NCI-H748 (cell line): ENCODE data around the gene SLC13A3.
A peak's percentile ranks its signal among the peaks of the same experiment; 100 is the strongest.
"Not testable (repeated sequence)": the region's sequence is repeated elsewhere in the genome, so short reads cannot be mapped to it uniquely, and the experiment has no call there.

Experiments
- DNase-seq: peaks from one replicate; lab custom pipeline; 2025; ENCODE audit not compliant: unreplicated experiment; lab: John Stamatoyannopoulos, UW

SLC13A3 gene

DNA sequence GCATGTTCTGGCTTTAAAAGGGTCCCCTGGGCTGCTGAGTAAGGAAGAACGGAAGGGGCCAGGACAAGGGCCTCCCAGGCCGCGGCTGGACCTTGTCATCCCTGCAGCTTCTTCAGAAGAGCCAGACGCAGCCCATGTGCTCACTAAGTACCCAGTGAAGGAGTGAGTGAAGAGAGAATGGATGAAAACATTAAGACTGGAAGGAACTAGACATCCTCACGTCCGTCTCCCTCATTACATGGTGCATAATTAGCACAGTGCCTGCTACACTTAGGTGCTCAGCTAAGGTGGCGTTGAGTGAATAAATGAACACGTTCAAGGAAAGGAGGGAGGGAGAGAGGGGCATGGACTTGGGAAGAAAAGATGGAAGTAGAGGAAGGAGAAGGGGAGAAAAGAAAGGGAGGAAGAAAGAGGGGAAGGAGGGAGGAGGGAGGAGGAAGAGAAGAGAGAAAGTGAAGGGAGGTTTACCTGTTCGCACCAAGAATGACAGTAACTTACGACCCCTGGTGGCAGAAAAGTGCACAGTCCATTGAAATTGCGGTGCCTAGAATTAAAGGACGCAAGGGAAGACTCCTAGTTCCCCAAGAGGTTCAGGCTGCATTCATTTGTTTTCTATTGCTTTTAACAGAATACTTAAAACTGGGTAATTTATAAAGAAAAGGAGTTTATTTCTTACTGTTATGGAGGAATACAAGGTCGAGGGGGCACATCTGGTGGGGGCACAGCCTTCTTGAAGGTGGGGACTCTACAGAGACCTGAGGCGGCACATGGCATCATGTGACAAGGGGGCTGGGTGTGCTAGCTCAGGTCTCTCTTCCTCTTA is 30.0 kb upstream of the SLC13A3 start:
- peak; percentile 48 for DNase-seq

DNA sequence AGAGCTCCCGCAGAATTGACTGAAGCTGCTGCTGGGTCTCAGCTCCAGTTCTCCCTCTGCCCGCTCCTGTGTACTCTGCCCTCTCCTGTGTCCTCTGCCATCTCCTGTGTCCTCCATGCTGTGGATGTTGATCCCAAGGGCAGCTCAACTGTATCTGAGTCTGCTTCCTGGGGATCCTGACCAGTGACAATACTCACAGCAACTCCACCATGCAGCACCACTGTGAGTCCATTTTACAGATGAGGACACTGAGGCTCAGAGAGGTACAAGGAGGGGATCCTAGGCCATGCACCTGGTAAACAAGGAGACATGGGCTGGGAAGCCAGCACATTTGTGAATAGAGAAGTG is 29.4 kb upstream of the SLC13A3 start:
- DNase-seq = no peak

DNA sequence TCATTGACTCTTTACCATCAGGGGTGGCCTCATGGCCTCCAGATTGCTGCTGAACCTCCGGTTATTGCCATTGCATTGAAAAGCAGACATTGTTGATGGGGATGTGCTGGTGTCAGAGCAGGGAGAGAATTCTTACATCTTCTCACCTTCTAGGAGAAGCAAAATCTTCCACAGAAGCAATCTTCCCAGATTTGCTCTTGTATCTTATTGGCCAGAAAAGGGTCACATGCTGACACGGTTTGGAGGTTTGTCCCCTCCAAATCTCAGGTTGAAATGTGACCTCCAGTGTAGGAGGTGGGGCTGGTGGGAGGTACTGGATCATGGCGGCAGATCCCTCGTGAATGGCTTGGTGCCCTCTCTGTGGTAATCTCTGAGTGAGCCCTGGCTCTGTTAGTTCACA is 27.3 kb upstream of the SLC13A3 start:
- DNase-seq = no peak

DNA sequence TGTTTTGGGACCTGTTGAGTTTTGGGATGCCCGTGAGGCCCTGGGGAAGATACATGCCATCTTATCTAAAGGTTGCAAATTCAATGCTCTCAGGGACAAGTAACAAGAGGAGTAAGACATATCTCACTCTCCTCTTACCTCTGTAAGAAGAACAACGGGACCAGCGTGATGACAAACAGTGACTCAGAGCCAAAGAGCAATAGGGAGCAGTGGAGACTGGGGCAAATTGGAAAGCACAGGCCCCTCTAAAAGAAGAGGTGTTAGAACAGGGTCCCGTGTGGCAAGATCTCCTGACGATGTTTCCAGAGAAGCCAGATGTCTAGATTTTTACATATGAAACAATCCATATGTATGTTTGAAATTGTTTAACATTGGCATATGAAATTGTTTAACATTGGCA is 26.3 kb upstream of the SLC13A3 start:
- no peak for DNase-seq

DNA sequence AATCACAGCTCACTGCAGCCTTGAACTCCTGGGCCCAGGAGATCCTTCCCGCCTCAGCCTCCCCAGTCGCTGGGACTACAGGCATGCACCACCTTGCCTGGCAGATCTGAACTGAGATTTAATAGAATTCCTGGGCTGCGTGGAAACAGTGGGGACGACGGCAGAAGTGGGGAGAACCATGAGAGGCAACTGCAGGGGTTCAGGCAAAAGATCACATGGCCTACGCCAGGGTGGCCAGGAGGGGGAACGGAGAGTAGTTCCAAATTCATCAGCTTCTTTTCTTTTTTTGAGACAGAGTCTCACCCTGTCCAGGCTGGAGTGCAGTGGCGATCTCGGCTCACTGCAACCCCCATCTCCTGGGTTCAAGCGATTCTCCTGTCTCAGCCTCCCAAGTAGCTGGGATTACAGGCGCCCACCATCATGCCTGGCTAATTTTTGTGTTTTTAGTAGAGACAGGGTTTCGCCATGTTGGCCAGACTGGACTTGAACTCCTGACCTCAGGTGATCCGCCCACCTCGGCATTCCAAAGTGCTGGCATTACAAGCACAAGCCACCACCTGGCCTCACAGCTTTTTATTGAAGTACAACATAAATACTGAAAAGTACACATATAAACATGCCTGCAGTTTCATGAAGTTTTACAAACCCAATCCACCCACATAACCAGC is 25.5 kb upstream of the SLC13A3 start:
- DNase-seq = not testable (repeated sequence)

DNA sequence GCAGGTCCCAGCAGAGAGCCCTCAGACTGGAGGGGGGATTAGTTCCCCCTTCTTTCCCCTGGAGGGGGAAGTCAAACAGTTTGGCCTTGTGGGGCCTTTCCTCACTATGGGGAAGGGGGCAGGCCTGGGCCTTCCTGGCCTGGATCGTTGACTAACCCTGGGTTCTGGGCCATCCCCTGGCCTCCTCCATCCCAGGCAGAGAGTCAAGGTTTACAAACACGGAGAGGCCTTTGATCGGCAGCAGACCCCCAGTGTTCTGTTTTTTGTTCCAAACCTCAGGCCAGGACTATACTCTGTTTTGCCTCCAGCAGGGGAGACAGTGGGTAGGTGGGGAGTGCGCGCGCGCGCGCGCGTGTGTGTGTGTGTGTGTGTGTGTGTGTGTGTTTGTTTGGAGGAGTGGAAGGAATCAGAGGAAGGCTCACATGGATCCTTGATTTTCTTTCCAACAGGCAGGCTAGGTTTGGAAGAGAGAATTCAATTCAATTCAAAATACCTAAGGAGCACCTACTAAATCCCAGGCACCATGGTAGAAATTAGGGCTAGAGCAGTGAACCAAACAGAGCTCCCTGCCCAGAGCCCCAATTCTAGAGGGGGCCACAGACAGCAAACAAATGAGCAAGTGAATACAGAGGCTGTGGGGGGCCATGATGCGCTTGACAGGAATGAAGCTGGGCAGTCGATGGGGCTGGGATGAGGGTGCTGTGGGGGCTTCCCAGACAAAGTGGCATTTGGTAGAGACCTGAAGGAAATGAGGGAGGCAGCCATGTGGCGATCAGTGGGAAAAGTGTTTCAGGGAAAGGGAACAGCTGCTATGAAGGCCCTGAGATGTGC is 23.2 kb upstream of the SLC13A3 start:
- DNase-seq = no peak

DNA sequence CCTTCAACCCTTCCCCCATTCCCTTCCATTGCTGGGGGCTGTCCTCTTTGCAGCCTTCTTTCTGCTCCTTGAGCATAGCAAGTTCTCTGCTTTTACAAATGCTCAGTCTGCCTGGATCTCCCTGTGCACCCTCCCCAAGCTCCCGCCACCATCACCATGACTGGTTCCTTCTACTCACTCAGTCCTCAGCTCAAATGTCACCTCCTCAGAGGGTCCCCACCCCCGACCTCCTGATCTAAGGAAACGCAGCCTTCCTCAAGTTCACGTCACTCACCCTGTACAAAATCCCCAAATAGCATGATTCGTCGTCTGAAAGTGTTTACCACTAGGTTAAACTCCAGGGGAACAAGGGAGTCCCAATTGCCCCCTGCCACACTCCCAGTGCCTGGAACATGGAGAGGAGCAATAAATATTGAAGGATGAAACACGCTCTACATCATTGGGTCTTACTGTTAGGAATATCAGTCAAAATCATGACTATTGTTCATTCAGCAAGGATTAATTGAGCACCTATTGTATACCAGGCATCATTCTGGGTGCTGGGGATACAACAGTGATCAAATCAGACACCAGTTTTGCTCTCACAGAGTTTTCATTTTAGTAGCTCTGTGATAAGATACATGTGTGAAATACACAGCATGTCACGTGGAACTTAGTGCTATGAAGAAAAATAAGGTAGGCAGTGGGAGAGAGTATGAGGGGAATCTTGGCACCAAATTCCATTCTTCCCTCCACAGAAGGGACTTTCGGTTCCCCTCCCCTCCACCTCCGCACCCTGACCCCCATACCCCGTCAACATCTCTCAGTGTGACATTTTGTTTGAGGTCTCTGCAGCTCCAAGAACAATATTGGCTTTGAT is 22.4 kb upstream of the SLC13A3 start:
- no peak for DNase-seq

DNA sequence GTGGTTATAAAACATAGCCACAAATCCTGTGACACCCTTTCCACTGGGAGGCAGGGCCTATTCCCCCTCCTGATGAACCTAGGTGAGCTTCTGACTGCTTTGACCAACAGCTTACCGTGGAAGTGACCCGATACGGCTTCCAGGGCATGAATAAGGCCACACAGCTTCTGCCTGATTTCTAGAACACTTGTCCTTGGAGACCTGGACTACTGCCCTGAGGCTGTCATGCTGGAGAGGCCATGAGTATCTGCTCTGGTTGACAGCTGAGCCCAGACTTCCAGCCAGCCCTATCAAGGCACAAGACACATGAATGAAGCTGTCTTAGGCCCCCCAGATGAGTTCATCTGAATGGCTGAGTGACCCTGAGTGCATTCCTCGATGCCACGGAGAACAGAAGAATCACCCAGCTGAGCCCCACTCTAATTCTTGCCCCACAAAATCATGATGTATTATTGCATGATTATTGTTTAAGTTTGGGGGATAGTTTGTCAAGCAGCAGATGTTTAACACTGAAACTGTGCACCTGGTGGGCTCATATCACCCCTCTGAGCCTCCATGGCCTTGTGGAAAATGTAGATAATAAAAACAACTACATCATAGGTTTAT is 21.4 kb upstream of the SLC13A3 start:
- no peak for DNase-seq

DNA sequence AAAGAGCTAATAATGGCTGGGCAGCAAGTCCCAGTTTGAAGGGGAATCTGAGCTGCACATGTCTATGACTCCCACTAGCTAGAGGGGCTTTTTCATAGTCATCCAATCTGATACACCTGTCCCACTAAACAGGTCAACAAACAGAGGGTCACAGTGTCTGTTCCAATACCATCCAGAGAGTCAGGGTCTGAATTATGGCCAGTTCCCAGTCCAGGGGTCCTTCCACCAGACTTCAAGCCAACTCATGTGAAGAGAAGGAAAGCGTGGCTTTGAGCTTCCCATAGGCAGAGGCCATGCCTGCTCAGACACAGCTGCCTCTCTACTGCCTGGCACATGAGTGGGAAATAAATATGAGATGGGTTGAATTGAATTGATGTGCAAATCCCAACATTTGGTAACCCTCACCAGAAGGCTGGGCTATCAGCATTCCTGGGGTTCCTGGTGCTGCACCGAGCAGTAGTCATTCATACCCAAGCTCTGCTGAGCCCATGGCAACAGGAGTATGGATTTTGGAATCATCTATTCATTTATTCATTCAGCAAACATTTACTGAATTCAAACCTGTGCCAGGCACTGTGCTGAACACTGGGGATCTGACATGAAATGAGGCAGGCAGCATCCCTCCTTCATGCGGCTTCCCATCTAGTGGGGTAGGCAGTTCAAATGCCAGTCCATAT is 20.7 kb upstream of the SLC13A3 start:
- DNase-seq = no peak

DNA sequence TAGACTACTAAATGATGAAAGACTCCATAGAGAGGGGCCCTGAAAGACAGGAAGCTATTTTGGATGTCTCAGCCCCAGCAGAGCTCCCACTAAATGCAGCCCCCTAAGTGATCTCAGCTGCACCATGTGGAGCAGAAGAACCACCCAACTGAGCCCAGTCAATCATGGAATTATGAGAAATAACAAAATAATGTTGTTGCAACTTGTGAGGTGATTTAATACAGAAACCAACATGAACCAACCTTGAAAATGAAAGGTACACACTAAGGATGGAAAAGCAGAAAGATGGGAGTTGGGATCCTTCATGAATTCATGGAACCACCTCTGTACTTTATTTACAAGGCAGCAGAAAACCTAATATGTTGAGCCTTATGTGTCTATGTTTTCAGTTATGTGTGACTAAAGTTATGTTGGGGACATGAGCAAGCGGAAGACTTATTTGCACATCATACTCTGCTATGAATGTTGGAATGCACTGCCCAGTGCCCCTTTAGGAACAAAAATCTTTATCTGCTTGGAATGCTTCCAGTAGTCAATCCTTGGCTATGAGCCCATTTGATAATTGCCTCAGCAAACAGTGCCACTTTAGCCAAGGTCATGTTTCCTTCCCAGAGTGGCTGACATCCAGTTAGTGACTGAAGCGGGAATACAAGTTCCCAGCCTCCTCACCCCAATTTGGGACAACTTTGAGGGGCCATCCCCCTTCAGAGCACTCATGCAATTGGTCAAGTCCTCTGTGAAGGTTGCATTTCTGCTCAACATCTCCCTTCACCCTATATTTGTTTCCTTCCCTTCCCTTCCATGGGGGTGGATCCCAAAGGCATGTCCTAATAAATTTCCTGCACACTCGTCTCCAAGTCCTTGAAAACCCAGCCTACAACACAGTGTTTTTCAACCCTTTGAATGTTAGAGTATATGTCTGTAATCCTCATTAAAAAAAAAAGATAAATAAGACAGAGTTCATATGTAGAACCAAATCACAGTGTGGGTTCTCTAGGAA is 19.6 kb upstream of the SLC13A3 start:
- peak; percentile 35 for DNase-seq

DNA sequence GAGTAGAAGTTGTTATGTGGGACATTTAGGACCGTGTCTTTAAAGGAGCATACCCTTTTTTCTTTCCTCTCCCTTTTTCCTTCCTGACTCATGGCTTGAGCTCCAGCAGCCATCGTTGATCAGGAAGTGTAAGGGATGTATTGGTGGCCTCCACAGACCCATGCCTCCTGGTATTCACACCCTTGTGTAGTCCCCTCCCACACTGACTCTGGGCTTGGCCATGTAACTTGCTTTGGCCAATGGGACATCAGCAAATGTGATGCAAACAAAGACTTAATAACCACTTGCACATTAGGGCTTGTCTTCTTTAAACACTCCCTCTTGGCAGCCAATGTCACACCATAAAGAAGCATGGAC is 18.9 kb upstream of the SLC13A3 start:
- DNase-seq = no peak

DNA sequence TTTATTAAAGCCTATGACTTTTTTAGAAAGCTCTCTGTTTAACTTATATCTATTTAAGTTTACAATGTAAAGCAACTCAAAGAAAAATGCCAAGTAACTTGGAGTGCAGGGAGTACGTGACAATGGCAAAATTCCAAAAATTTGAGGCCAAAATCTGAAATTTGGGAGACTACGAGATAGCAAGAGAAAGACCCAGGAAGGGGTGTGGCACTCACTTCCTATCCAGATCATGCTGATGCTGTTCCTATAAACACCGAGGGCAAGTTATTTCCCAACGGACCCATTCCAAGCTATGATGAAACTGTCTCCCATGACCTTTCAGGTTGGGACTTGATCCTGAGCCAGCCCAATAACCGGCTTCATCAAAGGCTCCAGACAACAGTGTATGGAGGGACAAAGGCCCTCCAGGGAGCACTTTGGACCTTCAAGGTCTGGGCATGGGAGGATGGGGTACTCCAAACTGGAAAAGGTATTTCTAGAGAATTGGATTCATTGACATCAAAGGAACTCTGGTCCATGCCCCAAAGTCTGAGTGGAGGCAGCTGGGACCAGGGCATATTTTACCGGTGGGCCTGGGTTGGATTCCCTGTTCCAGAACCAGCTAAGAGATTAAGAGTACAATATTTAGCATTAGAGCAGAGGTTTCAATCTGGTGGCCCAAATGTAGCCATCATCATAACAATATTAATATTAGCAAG is 15.7 kb upstream of the SLC13A3 start:
- no peak for DNase-seq

DNA sequence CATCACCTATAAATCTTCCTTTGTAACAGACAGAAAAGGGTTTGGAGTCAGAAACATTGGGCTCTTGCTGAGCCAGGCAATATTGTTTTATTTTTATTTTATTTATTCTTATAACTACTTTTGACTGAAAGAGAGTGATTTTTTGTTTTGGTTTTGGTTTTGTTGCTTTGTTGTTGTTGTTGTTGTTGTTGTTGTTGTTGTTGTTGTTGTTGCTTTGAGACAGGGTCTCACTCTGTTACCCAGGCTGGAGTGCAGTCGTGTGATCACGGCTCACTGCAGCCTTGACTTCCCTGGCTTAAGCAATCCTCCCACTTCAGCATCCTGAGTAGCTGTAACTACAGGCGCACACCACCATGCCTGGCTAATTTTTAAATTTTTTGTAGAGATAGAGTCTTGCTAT is 15.0 kb upstream of the SLC13A3 start:
- no peak for DNase-seq

DNA sequence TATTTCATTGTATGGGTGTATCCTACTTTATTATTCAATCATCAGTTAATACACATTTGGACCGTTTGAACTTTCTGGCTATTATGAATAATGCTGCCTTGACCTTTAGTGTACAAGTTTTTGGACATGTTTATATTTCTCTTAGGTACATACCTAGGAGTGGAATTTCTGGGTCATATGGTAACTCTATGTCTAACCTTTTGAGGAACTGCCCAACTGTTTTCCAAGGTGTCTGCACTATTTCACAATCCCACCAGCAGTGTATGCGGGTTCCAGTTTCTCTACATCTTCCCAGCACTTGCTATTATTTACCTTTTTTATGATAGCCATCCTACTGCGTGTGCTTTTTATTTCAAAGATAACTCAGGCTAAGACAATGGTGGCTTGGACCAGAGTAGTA is 14.3 kb upstream of the SLC13A3 start:
- DNase-seq = no peak

DNA sequence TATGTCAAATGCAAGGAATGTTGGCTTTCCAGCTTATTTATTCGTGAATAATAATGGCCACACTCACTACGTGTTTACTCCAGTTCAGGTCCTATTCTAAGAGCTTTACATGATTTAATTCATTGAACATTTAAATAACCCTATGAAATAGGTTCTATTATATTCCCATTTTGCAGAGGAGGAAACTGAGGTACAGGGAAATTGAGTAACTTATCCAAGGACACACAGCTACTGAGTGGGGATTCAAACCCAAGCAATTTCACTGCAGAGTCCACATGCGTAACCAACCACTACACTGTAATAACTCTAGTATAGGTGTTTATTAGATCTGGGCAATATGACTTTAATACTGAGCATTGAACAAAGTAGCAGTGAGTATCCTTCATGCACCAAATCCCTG is 12.3 kb upstream of the SLC13A3 start:
- no peak for DNase-seq

DNA sequence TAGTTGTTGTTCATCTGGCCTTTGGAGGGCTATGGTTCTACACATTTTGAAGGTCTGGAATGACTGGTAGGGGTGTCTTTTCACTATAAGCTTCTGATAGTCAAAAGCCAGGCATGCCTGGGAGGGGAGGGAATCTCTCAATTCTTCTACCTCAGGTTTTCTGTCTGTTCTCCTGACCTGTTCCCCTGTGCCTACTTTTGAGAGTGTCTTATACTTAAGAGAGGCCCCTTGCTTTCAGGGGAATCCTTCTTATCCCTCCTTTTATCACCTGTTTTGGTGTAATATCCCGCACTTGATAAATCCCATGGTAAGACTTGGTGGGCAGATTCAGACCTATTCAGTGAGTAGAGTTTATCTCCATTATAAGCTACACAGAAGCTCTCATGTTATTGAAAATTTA is 10.4 kb upstream of the SLC13A3 start:
- no peak for DNase-seq

DNA sequence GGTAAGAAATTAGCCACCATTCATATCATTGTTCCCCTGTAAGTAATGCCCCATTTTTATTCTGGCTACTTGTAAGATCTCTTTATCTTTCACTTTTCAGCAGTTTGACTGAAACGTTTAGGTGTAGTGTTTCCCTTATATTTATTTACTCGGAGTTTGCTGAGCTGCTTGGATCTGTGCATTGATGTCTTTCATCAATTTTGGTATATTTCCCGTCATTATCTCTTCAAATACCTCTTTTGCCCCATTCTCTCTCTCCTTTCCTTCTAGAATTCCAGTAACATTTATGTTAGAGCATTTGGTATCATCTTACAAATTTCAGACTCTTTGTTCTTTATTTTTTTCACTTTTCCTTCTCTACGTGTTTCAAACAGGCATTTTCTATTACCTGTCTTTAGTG is 9.2 kb upstream of the SLC13A3 start:
- DNase-seq = no peak

DNA sequence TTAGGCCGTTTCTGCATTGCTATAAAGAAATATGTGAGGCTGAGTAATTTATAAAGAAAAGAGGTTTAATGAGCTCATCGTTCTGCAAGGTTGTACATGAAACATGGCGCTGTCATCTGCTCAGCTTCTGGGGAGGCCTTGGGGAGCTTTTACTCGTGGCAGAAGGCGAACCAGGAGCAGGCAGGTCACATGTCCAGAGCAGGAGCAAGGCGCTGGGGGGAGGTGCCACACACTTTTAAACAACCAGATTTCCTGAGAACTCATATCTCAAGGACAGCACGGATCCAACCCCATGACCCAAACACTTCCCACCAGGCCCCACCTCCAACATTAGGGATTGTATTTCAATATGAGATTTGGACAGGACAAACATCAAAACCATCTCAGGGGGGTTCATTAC is 6.4 kb upstream of the SLC13A3 start:
- DNase-seq = no peak
